Measurements from ENCODE around the gene ATP6V1B1.

DNA sequence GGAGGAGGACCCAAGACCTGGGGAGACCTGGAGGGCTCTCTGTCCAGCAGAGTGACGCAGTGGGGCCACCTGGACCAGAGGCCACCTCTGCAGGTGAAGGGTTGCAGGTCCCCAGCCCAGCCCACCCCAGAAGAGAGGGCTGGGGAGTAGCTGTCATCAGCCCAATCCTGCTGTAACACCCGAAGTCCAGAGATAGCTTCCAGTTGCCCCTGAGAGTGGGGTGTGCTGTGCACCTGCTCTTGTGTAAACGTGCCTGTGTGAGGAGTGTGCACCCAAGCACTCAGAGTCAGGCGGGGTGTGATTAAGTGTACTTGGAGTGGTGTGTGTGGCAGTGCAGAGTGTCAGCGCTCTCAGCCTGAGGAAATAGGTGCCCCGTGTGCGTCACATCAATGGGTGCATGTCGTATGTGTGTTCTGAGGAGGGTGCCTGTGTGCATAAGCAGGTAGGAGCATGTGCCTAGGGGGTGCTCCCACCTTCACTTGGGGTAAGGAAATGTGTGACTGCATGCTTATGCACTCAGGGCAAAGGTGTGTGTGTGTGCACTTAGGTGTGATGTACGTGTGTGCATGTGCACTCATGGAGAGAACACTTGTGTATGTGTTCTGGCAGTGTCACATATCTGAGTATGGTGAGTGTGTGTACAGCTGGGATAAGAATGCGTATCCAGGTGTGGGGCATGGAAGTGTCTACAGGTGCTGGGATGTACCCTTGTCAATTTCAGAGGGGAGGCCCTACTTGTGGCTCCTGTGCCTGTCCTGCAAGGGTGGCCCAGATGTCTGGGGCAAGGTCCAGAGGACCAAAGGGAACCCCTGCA, 672 bp downstream of the ATP6V1B1 start:
- TF ChIP-seq, protein P1, sequence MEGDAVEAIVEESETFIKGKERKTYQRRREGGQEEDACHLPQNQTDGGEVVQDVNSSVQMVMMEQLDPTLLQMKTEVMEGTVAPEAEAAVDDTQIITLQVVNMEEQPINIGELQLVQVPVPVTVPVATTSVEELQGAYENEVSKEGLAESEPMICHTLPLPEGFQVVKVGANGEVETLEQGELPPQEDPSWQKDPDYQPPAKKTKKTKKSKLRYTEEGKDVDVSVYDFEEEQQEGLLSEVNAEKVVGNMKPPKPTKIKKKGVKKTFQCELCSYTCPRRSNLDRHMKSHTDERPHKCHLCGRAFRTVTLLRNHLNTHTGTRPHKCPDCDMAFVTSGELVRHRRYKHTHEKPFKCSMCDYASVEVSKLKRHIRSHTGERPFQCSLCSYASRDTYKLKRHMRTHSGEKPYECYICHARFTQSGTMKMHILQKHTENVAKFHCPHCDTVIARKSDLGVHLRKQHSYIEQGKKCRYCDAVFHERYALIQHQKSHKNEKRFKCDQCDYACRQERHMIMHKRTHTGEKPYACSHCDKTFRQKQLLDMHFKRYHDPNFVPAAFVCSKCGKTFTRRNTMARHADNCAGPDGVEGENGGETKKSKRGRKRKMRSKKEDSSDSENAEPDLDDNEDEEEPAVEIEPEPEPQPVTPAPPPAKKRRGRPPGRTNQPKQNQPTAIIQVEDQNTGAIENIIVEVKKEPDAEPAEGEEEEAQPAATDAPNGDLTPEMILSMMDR (IDR thresholded peaks at IDR 0.05) = no peak
- TF ChIP-seq POLR2A (IDR thresholded peaks at IDR 0.05) = no peak
